HS-5 (cell line): ENCODE data around the gene D2HGDH.

Experiments used
- DNase-seq: peaks from one replicate; pipeline ENCODE4 v3.0.0-alpha.2; 2012; ENCODE audit warnings: low read depth

D2HGDH gene

DNA sequence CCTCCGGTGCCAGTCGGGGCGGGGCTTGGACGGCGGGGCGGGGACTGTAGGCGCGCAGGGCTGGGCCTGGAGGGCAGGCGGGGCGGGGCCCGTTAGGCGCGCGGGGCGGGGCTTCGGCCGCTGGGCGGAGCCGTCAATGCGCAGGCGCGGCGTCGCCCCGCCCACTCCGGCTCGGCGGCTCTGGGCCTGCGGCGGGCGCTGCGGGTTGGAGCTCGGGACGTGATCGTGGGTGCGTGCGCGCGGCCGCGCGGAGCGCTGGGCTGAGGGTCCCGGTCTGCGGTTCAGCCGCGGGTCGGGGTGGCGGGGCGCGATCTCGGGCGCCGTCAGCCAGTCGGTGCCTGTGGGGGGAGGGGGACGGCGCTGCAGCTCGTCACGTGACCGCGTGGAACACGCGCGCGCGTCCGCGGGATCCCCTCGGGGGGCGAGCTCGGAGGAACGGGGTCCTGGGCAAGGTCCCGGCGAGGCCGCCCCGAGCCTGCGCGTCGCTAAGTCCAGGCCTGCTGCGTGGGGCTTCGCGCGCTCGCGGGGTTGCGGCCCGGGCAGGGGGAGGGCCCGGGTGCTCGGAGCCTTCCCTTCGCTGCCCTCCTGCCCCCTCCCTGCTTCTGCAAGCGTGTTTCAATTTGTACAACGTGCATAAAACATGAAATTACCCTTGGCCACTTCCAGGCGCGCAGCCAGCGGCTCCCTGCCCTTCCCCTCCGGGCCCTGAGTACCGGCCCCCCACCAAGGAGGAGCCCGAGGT is at the start of gene D2HGDH:
TSS of gene D2HGDH (plus strand) at position 164 of the 742 bp plus-strand sequence. CDS start 595 bp downstream, outside the sequence.
- DNase-seq: peak; percentile 30

- DNase-seq: no peak
Observed at GRCh38 chr2:241686324-241686649, 48.1 kb upstream of the D2HGDH start.

GRCh38 chr2:241686650-241687425 is 47.6 kb upstream of the D2HGDH start, which contains the start of gene DTYMK:
Gene DTYMK (minus strand): TSS chr2:241686815. CDS start chr2:241686783, 32 bp downstream.
- DNase-seq: peak; percentile 79

- DNase-seq: no peak
Observed at GRCh38 chr2:241689306-241689705, 45.1 kb upstream of the D2HGDH start.

DNA sequence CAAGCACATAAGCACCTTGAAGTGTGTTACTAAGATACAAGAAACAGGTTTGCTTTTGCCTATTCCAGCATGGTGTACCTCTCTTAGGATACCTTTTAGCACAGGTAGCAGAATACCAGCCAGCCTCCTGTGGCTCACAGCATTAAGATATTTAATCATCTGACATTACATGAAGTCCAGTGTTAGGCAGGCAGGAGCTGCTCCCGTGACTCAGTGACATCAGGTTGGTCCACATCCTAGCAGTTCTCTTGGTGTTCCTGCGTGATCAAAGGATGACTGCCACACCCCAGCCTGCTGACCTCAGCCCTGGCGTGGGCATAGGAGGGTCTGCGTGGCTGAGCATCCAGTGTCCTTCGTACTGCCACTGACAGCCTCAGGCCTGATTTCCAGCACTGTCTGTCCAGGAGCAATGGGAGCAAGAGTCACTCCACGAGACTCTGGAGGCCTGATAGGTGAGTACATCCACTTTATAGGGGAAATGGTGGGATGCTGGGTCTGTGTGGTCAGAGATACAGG is 44.2 kb upstream of the D2HGDH start:
- no peak for DNase-seq

DNA sequence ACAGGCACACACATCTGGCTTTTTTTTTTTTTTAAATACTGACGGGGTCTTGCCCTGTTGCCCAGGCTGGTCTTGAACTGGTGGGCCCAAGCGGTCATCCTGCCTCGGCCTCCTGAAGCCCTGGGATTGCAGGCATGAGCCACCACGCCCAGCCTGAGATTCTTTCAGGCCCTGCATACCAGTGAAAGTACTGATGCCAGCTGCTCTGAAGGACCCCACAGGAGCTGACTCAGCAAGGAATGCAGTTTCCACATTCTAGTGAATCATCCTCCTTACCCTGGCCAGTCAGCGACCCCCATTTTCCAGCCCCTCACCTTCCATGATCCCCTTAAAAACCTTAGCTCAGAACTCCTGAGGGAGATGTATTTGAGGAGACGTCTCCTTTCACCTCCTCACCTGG is 42.0 kb upstream of the D2HGDH start:
- peak; percentile 82 for DNase-seq

GRCh38 chr2:241695651-241696050 is 38.8 kb upstream of the D2HGDH start:
- DNase-seq: no peak

DNA sequence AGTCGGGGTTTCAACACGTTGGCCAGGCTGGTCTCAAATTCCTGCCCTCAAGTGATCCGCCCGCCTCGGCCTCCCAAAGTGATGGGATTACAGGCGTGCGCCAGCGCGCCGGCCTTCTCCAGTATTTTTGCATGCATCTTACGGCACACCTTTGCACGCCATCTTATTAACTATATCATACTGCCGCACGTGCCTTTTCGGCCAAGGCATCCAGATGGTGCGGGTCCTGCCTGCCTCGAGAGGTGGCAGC is 33.4 kb upstream of the D2HGDH start:
- no peak for DNase-seq

DNA sequence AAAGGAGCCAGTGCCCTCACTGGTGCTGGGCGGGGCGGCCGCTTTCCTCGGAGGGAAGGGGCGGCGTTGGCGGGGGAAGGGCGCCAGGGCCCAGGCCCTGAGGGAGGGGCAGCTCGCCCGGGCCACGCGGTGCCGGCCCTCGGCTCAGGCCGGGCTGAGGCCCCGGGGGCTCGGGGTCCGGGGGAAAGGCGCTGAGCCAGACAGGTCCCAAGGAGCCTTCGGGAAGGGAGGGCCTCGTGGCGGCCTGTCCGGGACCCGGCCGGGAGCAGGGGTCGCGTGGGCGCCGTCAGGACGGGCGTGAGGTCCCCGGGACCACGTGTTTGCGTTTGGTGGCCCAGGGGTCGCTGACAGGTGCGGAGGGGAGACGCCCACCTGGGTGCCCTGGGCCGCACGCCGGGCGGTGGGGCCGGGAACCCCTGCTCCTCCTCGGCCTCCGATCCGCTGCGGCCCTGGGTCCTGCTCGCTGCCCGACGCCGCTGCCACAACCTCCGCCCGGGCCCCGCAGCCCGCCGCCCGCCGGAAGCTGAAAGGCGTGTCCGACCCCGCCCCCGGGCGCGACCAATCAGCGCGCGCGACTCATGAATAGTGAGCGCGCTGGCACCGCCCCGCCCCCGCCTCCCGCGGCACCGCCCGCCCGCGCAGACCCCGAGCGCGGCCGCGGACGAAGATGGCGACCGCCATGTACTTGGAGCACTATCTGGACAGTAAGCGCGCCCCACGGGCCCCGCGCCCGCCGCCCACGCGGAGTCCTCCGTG is 32.9 kb upstream of the D2HGDH start, which contains the start of gene ING5:
TSS of gene ING5 (plus strand) at position 641 of the 756 bp plus-strand sequence. CDS start at position 668, 27 bp downstream.
- DNase-seq: peak; percentile 73

GRCh38 chr2:241702155-241703031 is 32.0 kb upstream of the D2HGDH start:
- DNase-seq: peak; percentile 61

DNA sequence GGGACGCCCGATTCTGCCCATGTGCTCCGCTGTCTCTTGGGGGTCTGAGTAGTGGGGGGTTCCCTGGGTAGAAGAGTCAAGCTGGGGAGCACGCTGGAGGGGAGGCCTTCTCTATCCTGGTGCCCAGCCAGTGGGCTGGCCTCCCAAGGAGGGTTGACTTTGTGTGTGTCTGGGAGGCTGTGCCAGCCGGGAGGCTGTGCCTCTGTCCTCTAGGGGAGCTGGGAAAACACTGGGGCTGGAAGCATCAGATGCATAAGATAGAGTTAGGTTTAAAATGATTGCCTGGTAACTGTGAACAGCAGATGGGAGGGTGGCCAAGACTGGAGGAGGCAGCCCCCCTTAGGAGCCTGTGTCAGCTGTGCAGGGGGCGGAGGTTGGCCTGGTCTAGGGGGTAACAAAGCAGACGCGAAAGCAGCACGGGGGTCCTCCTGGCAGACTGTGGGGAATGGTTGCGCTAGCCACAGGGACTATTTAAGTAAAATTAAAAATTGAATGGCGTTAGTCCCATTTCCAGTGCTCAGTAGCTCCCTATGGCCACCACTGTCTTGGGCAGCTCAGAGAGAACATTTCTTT is 31.3 kb upstream of the D2HGDH start:
- DNase-seq: no peak

DNA sequence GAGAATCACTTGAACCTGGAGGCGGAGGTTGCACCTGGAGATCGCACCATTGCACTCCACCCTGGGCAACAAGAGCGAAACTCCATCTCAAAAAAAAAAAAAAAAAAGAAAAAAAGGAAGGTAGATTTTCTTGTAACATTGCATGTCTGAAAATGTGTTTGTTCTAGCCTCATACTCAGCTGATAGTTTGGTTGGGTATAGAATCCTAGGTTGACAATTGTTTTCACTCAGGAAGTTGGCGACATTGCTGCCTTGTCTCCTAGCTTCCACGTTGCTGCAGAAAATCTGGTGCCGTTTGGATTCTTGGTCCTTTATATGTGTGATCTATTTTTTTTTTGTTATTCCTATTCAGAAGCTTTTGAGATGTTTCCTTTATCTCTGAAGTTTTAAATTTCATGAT is 27.9 kb upstream of the D2HGDH start:
- DNase-seq: no peak

DNA sequence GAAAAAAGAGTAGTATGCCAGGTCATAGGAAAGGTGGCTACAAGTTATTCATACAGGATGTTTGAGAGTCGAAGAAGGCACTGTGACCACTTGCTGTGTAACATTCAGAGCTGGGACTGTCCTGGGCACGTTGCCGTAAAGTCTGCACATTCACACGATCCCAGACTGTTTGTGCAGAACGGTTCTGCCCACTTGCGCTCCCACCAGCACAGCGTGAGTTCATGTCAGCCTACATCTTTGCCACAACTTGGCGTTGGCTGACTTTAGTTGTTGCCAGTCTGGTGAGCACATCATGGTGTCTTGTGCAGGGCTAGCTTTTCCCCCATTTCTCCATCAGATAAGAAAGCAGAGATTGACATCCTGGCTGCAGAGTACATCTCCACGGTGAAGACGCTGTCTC is 25.6 kb upstream of the D2HGDH start:
- DNase-seq: no peak

GRCh38 chr2:241719093-241719492 is 15.3 kb upstream of the D2HGDH start:
- no peak for DNase-seq

- DNase-seq: no peak
Observed at GRCh38 chr2:241720099-241720498, 14.3 kb upstream of the D2HGDH start.

GRCh38 chr2:241720560-241720959 is 13.9 kb upstream of the D2HGDH start:
- DNase-seq: no peak

GRCh38 chr2:241721852-241722251 is 12.6 kb upstream of the D2HGDH start:
- DNase-seq: no peak

- DNase-seq: no peak
Observed at GRCh38 chr2:241722896-241723454, 11.5 kb upstream of the D2HGDH start.

GRCh38 chr2:241724259-241724974 is 10.0 kb upstream of the D2HGDH start:
- no peak for DNase-seq
